Metanephros (tissue), 1 donor: Measurements from ENCODE around the gene TGIF2LX. TPM values are rescaled to one million over a fixed set of nuclear protein-coding genes. Genes with fewer than 3 reads are reported as not detected.

ENCODE experiments used
- total RNA-seq: library from RNA; depleted of rRNA; stranded (reverse); fragments of >200 nt; gene quantifications from one replicate; pipeline ENCODE4 v1.2.3, GENCODE V29; 2014

TGIF2LX gene
- not detected for total RNA-seq

GRCh38 chrX:89921665-89922064 lies at the start of gene TGIF2LX:
TGIF2LX (plus strand) TSS chrX:89921908; CDS start chrX:89922086, 178 bp downstream.

